Erythroblast (primary cell): ENCODE results near the gene KRTAP10-4.

Experiments
- GATA1 ChIP-seq: IDR thresholded peaks from 2 replicates; pipeline ENCODE4 v1.6.1; 2011; ENCODE audit warnings: low read depth, mild to moderate bottlenecking, control low read depth, low read length, moderate library complexity
- POLR2A ChIP-seq: IDR thresholded peaks from 2 replicates; pipeline ENCODE4 v1.6.1; 2011; ENCODE audit warnings: mild to moderate bottlenecking, low read length

GRCh38 chr21:44590311-44590721, 16.8 kb downstream of the KRTAP10-4 start:
- TF ChIP-seq POLR2A: no peak
- TF ChIP-seq GATA1: no peak
